Measurements from ENCODE around the gene PAOX.
"Not testable (repeated sequence)": the region's sequence is repeated elsewhere in the genome, so short reads cannot be mapped to it uniquely, and the experiment has no call there.

Gene PAOX

DNA sequence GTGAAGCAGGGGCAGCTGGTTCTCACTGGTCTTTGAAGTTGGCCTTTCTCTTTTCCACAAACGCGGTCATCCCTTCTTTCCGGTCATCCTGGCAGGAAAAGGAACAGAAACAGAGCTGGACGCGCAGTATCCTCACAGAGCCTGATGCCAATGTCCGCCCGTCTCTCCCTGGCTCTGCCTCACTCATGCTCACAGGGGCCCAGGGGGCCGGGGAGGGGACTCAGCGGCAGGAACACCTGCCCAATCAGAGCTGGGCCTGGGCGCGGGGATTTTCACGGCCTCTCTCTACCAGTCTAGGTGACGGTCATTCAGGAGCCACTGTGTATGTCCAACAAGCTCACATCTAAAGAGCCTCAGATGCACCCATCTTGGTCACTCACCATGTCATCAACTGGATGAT is 16.2 kb upstream of the PAOX start:
- DNase-seq (ENCODE audit: extremely low read depth, insufficient read length): no peak
- TF ChIP-seq, protein P1, sequence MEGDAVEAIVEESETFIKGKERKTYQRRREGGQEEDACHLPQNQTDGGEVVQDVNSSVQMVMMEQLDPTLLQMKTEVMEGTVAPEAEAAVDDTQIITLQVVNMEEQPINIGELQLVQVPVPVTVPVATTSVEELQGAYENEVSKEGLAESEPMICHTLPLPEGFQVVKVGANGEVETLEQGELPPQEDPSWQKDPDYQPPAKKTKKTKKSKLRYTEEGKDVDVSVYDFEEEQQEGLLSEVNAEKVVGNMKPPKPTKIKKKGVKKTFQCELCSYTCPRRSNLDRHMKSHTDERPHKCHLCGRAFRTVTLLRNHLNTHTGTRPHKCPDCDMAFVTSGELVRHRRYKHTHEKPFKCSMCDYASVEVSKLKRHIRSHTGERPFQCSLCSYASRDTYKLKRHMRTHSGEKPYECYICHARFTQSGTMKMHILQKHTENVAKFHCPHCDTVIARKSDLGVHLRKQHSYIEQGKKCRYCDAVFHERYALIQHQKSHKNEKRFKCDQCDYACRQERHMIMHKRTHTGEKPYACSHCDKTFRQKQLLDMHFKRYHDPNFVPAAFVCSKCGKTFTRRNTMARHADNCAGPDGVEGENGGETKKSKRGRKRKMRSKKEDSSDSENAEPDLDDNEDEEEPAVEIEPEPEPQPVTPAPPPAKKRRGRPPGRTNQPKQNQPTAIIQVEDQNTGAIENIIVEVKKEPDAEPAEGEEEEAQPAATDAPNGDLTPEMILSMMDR (IDR thresholded peaks at IDR 0.05; ENCODE audit: insufficient read depth, low read length, poor library complexity, severe bottlenecking): no peak
- Histone ChIP-seq H3K36me3 (ENCODE audit: control insufficient read depth, insufficient read depth, low read length) (peaks cover 24% of the 10 kb centered on the region), H3K27me3 (replicated peaks; ENCODE audit: control insufficient read depth, insufficient read depth, low read length) (no peaks in the 10 kb centered on the region), H3K4me3 (replicated peaks; ENCODE audit: low read depth, low read length) (no peak overlapping the region)

DNA sequence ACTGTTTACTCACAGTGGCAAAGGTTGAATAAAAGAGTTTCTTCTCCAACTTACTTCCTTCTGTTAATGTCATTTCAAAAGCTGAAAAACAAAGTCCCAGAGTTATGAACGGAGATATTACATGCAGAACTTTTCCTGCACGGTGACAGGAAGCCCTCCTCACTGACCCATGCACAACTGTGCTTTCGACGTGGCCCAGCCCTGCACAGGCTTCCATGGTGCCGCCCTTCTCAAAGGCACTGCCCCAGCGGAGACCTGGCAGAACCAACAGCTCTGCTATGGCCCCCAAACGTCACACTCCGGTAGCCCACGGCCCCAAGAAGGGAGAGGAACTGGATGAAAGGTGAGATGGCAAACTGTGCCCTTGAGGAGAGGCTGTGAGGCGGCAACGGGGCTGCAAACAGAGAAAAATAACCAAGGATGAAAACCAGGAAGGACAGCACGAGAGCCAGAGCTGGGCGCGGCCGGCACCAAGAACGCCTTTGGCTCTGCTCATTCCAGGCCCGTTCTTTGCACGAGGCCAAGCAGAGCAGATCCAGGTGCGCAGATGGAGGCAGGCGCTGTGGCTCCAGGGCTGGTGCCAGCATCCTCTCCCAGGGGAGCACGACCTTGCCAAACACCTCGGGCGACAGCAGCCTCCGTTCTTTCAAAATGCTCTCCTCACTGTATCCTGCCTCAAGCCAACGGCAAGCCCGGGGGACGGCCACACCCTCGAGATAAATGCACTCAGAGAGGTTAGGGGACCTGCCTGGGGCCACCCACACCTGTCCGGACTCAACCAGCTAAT is 14.2 kb upstream of the PAOX start:
- Histone ChIP-seq H3K27me3 (replicated peaks; ENCODE audit: control insufficient read depth, insufficient read depth, low read length) (no peaks in the 10 kb centered on the region), H3K36me3 (ENCODE audit: control insufficient read depth, insufficient read depth, low read length) (peaks cover 29% of the 10 kb centered on the region), H3K4me3 (replicated peaks; ENCODE audit: low read depth, low read length) (no peak overlapping the region)
- no peak for DNase-seq (ENCODE audit: extremely low read depth, insufficient read length)
- TF ChIP-seq, protein P1 (IDR thresholded peaks at IDR 0.05; ENCODE audit: insufficient read depth, low read length, poor library complexity, severe bottlenecking): no peak

DNA sequence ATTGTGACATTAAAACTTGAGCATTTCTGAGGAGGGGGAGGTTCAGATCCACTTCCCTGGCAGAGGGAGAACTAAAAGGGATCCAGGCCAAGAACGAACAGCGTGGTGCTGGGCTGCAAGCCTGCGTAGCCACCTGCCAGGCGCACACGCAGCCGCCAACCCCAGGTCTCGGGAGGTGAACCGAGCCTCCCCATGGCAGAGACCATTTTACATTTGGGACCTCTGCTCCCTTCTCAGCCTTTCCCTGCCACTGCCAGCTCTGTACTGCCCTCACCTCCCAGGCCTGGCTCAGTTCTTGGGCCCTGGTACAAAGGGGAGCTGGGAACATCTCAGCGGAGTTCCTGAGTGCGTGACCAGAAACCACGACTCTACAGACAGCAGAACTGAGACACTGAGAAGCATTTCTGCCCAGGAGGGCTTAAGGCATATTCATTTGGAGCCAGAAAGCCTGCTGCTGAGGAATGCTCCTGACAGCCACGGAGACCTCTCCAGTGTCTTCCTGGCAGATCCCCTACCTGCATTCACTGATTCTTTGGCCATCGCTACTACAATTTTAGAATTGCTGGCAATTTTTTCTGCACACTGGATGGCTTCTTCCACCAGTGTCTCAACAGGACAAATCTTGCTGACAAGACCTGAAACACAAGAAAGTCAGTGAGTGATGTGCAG is 13.5 kb upstream of the PAOX start:
- DNase-seq (ENCODE audit: extremely low read depth, insufficient read length): no peak
- Histone ChIP-seq H3K4me3 (replicated peaks; ENCODE audit: low read depth, low read length) (no peak overlapping the region), H3K27me3 (replicated peaks; ENCODE audit: control insufficient read depth, insufficient read depth, low read length) (no peaks in the 10 kb centered on the region), H3K36me3 (ENCODE audit: control insufficient read depth, insufficient read depth, low read length) (peaks cover 35% of the 10 kb centered on the region)
- TF ChIP-seq, protein P1 (IDR thresholded peaks at IDR 0.05; ENCODE audit: insufficient read depth, low read length, poor library complexity, severe bottlenecking): no peak

DNA sequence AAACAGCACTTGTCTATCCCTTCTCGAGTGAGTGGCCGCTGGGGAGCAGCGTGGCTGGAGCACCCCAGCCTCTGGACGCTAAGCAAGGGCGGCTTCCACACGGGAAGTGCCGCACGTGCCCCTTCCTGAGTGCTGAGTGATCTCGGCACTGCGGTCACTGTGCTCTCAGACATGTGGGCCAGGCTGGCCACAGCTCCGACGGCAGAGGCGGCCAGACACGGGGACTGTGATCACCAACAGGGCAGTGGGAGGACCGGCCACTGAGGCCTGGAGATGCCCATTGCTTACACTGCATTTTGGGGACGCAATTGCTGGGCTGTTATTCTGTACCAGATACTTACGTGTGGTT is 13.0 kb upstream of the PAOX start:
- TF ChIP-seq, protein P1 (IDR thresholded peaks at IDR 0.05; ENCODE audit: insufficient read depth, low read length, poor library complexity, severe bottlenecking): no peak
- Histone ChIP-seq H3K4me3 (replicated peaks; ENCODE audit: low read depth, low read length) (no peak overlapping the region), H3K27me3 (replicated peaks; ENCODE audit: control insufficient read depth, insufficient read depth, low read length) (no peaks in the 10 kb centered on the region), H3K36me3 (ENCODE audit: control insufficient read depth, insufficient read depth, low read length) (peaks cover 35% of the 10 kb centered on the region)
- DNase-seq (ENCODE audit: extremely low read depth, insufficient read length): no peak

DNA sequence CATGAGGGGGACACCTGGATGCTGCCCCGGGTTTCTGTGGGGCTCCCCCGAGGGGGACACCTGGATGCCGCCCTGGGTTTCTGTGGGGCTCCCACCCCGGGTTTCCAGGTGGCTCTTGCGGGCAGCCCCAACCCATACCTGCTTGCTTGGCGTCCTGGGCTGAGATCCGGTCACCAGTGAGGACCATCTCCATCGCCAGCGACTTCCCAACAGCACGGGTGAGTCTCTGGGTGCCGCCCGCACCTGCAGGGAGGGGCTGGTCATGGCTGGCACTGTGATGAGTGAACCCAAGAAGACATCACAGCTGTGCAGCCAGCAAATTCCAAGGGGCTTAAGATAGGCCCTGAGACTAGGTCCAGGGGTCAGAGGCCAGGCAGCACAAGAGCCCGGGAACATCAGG is 12.3 kb upstream of the PAOX start:
- Histone ChIP-seq H3K27me3 (replicated peaks; ENCODE audit: control insufficient read depth, insufficient read depth, low read length) (no peaks in the 10 kb centered on the region), H3K36me3 (ENCODE audit: control insufficient read depth, insufficient read depth, low read length) (peaks cover 35% of the 10 kb centered on the region), H3K4me3 (replicated peaks; ENCODE audit: low read depth, low read length) (no peak overlapping the region)
- TF ChIP-seq, protein P1 (IDR thresholded peaks at IDR 0.05; ENCODE audit: insufficient read depth, low read length, poor library complexity, severe bottlenecking): no peak
- no peak for DNase-seq (ENCODE audit: extremely low read depth, insufficient read length)

DNA sequence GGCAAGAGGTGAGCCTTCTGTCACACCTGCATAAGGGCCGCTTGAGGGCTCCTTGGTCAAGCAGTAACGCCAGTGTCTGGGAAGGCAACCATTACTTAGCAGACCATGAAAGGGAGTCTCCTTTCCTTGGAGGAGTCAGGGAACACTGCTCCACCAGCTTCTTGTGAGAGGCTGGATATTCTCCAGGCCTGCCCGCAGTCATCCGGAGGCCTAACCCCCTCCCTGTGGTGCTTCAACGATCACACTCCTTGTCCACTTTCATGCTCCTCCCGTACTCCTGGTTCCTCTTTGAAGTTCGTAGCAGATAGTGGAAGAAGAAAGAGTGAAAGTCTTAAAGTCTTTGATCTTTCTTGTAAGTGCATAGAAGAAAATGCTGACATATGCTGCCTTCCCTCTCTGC is 11.6 kb upstream of the PAOX start:
- peaks cover 33% of the 10 kb centered on the region for H3K36me3 ChIP-seq (ENCODE audit: control insufficient read depth, insufficient read depth, low read length)
- not testable (repeated sequence) for H3K27me3 ChIP-seq (replicated peaks; ENCODE audit: control insufficient read depth, insufficient read depth, low read length); DNase-seq (ENCODE audit: extremely low read depth, insufficient read length); H3K4me3 ChIP-seq (replicated peaks; ENCODE audit: low read depth, low read length)

All from GM06990 (cell line).